Measurements from ENCODE around the gene XRCC3.
"Not testable (repeated sequence)": the region's sequence is repeated elsewhere in the genome, so short reads cannot be mapped to it uniquely, and the experiment has no call there.

Gene XRCC3

DNA sequence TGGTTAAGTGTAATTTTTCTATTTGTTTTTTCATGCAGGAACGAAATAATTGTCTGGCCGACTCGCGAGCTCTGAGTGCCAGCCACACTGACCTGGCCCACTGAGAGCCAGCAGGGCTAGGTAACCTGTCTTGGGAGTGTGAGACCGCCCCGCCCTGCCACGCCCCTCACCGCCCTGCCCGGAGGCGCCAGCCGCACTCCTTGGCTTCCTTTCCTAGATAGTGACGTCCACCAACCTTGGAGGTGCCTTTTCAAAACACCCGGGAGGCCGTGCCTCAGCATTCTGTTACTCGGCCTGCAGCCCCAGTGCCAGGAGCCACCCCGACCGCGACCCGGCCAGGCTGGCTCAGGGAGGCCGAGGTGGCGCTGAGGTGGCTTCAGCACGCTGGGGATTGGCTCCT is 21.7 kb downstream of the XRCC3 start:
- no peak for DNase-seq (ENCODE audit: low spot score)

DNA sequence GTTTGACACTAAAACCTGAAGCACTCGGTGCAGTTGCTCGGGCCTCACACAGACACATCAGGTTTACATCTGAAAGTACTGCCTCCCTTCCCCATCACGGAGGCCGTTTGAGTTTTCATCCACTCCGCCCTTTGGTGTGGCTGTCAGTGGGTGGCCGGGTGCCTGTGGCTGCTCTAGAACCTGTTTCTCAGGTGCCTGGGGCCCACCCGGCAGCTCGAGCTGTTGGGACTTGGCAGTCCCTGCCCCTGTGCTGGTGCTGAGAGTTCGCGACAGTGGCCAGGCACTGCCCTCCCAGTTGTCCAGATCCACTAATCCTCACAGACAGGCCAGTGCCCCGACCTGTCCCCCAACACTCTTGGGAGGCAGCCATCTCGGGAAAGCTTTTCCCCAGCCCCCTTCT is 22.4 kb downstream of the XRCC3 start:
- no peak for DNase-seq (ENCODE audit: low spot score)

DNA sequence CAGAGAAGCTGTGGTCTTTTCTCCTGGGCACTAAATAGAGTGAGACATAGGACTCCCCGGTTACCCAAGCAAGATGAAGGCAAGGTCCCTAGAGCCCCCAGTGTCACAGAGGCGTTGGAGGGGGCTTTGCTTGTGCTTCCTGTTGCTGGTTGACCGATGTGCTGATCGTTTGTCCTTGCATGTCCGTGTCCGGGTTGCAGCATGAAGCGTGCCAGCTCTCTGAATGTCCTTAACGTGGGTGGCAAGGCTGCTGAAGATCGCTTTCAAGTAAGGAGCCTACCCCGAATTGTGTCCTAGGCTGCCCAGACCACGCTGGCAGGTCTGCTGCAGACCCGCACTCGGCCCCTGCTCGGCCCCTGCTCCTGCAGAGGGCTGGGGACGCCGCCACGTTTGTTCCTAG is 23.1 kb downstream of the XRCC3 start:
- no peak for DNase-seq (ENCODE audit: low spot score)

DNA sequence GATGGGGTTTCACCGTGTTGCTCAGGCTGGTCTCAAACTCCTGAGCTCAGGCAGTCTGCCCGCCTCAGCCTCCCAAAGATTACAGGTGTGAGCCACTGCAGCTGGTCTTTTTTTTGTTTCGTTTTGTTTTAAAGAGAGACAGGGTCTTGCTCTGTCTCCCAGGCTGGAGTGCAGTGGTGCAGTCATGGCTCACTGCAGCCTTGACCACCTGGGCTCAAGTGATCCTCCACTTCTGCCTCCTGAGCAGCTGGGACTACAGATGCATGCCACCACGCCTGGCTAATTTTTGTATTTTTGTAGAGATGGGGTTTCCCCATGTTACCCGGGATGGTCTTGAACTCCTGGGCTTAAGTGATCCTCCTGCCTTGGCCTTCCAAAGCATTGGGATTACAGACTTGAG is 23.6 kb downstream of the XRCC3 start:
- DNase-seq (ENCODE audit: low spot score): not testable (repeated sequence)

DNA sequence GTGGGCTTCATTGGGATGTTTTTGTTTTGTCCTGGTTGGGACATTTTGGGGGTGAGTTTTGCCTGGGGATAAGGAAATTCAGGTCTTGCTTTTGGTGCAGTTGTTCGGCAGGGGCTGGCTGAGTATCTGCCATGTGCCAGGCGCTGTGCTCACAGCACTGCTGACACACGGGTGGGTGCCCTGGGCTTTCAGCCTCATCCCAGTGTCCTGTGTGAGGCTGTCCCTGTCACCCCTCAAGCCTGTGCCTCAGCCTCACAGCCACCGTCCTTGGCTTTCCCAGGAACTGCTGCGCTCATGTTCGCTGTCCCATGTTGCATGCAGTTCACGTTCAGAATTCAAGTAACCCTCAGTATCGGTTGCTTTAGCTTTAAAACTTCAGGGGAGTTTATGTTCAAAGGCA is 24.9 kb downstream of the XRCC3 start:
- no peak for DNase-seq (ENCODE audit: low spot score)

DNA sequence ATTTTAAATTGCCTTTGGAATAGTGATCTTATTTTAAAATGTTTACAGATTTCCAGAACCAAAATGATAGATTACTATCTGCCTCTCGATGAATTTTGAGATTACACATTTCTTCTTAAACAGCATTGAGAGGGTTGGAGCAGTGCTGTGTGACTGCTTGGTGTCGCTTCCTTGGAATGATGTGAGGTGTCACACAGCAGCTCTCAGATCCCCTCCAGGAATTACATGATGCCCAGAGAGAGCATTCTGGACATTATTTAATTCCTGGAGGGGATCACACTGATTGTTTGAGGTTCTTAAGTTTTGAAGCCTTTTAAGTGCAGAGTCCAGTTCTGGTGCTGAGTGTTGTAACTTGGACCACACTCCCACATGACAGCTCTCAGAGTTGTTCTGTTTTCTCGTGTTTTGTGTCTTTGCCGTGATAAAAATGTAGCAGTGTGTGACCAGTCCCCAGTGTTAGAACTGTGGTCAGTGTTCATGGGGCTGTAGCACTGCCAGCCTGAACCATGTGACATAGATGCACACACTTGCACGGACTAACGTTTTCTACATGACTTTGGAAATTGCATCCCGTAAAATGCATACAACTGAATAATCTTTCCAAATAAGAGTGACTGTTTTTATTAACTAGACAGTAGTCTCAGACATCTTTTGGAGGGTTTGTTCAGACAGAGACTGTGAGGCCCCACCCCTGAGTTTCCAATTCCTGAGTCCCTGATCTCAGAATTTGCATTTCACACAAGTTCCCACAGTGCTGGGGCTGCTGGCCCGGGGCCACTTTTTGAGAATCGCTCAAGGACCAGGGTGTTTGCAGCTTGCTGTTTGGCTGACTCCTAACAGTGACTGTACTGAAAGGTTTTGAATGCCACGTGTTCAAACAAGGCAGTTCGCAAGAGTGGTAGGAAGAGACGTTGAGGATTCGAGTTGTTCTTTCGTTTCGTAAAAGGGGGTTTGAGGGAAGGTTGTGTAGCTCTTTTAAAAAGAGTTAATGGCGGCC is 26.0 kb downstream of the XRCC3 start:
- DNase-seq (ENCODE audit: low spot score): no peak

DNA sequence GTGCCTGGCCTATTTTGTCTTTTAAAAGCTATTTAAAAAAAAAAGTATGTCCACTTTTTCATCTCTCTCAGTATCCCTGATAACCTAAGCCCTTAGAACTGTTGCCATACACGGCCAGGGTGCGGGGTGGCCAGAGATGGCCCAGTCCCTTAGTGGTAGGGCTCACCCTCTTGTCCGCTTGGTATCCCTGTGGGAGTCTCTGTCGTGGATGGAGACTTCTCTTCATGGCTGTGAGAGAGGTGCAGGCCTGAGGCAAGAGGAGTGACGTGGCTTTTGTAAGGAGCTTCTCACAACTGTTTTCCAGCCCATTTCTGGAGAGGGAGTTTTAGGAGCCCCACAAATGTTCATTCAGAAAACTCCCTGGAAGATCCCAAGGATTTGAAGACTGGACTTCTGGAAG is 26.8 kb downstream of the XRCC3 start:
- no peak for DNase-seq (ENCODE audit: low spot score)

DNA sequence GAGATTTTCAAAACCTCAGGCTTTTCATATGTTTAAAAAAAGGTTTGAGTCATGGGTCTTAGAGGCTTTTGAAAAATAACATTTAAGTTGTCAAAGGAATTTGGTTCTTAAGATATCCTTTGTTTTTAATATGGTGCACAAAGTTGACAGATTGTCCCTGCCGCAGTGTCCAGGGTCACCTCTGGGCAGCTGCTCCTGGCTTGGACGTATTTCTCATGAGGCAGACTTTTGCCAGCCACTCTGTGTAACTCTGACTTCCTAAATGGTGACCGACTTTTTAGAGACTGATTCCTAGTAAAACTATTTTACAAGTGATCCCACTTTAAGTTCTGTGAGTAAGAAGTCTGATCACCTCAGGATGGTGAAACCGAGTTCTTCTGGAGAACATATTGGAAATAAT is 27.5 kb downstream of the XRCC3 start:
- no peak for DNase-seq (ENCODE audit: low spot score)

DNA sequence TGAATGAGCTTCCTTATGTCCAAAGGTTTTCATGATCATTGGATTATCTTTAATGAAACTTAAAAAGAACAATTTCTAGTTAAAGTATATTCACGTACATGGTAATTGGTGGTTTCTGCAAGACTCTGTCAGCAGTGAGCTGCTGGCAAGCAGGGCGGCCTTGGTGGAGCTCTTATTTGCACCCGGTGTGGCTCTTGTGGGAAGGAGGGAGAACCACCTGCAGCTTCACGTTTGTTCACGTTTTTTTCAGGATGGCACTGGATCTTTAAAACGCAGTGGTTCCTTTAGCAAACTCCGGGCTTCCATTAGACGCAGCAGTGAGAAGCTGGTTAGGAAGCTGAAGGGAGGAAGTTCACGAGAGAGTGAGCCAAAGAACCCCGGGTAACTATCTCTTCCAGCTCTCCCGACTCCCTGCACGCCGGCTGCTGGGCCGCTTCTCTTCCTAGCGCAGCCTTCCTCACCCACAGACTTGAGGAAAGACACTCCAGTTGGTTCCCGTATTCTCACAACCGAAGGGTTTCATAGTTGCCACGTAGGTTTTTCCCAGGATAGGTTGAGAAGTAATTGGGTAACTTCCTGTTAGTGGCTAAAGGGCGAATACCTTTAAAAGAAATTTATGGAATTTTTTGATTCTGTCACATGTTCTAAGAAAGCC is 28.3 kb downstream of the XRCC3 start:
- DNase-seq (ENCODE audit: low spot score): no peak

DNA sequence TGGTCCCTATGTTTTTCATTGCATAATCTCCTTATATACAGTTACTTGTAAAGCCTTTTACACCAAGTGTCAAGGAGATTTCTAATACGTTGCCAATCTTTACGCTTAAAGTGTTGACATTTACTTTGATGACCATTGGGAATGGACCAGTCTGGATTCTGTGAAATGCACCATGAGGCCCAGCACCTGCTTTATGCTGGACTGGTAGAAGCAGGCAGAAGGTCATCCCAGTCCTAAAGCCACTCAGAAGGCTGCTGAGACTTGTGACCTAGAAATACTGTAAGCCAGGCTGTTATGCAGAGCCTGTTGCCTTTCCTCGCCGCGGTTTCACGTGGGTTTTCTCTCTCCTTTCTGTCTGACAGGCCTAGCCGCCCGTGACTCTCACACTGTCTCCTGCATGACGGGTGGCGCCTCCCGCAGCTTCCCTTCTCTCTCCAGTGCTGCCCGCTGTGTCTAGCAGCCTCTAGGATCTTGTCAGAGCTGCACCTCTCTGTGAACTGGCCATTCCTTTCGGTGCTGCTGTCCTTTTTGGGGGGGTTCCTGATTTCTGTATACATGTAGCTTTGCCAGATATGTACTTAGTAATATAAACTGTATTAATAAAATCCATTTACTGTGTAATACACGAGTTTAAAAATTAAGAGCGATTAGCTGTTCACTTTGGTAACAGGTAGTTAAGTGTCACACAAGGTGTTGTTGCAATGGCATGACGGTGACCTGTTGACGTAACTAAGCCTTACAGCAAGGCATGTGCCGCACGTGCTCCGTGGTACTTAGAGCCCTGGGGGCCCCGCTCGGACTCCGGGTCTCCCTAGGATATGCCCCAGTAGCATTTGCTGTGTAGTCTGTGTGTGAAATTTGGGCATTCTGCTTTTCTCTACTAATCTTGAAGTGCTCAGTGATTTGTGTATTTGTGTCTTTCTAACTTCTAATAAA is 29.7 kb downstream of the XRCC3 start:
- no peak for DNase-seq (ENCODE audit: low spot score)

DNA sequence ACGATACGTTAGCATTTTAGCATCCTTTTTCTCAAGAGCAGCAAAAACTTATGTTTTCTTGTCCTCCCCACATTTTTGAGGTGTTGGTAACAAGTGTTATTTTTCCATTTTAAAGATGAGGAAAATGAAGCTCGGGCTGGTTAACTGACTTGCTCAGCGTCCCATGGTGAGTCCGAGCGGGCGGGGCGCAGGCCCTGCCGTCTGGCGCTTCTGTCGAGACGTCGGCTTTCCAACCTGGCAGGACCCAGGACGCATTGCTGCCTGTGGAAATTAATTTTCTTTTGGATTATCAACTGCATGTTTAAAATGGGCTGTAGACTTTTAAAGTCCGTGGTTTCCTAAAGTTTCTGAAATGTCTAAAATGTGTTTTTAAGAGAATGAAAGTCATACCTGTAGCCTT is 30.4 kb downstream of the XRCC3 start:
- DNase-seq (ENCODE audit: low spot score): no peak

DNA sequence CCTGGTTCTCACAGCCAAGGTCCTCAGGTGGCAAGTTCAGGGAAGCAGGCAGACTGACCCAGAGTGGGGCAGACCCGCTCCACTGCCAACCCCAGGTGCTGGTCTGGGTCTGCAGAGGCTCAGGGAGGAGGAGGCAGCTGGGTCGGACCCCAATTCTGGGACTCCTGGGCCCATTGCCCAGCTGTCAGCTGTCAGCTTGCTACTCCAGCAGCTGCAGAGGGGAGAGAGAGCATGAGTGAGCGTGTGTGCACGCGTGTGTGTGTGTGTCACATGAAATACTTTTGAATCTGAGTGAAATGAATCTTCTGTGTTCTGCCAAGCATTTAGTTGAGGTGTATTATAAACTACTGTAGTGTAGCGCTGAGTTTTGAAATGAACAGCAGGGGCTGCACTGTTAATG is 30.8 kb downstream of the XRCC3 start:
- no peak for DNase-seq (ENCODE audit: low spot score)

DNA sequence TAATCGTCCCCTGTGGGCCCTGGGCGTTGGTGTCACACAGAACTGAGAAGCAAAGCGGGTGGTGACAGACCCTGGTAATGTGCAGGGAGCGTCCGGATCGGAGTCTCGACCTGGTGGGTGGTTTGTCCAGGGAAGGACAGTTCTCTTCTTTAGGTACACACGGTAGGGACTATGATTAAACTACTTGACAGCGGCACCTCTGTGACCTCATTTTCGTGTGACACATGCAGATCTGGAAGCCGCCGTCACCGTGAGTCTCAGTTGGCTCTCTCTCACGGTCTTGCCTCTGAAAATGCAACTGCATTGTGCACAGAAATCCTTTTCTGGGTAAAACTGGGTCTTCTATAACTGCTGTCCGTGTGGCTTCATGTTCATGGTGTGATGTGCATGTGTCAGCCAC is 32.1 kb downstream of the XRCC3 start:
- no peak for DNase-seq (ENCODE audit: low spot score)

DNA sequence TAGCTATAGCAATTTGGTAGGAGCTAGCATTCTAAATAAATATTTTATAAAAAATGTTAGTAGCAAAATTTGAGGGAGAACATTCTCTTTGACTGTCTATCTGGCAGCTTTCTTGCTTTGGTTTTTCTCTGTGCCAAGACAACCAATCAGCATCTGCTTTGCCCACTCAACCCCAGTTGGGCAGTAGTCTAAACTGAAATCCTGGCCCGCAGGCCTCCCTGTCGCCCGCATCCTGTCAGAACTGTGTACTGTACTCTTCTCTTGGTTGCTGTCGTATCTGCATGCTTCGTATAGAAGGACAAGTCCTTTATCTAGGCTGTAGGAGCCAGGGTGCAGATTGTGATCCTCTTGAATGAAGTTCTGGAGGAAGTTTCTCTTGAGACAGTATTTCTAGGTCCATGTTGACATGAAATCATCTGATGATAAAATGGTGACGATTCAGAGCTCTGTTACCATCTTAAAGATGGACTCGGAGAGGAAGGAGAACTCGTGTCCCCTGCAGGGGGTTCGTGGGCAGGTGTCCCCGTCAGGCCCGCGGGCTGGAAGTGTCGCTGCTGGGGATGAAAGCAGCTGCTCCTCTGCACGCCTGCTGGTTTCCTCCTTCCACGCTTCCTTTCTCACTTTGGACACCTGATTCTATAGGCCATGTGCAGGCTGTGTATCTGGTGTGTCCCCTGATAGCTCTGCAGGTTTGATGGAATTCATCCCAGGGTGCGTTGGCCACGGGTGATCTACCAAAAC is 34.6 kb downstream of the XRCC3 start:
- no peak for DNase-seq (ENCODE audit: low spot score)

DNA sequence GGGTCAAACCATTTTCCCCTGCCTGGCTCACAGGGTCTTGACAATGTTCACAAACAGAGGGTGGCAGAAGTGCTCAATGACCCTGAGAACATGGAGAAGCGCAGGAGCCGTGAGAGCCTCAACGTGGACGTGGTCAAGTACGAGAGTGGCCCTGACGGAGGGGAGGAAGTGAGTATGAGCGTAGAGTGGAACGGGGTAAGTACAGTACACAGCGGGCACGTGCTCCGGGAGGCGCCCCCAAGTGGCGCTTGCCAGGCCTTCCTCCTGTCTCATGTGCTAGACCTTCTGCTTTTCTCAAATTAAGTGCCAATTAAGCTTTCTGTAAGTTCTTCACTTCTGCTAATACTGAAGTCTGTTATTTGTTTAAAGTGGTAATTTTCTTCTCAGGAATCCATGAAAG is 35.9 kb downstream of the XRCC3 start:
- peak; percentile 46 for DNase-seq (ENCODE audit: low spot score)

DNA sequence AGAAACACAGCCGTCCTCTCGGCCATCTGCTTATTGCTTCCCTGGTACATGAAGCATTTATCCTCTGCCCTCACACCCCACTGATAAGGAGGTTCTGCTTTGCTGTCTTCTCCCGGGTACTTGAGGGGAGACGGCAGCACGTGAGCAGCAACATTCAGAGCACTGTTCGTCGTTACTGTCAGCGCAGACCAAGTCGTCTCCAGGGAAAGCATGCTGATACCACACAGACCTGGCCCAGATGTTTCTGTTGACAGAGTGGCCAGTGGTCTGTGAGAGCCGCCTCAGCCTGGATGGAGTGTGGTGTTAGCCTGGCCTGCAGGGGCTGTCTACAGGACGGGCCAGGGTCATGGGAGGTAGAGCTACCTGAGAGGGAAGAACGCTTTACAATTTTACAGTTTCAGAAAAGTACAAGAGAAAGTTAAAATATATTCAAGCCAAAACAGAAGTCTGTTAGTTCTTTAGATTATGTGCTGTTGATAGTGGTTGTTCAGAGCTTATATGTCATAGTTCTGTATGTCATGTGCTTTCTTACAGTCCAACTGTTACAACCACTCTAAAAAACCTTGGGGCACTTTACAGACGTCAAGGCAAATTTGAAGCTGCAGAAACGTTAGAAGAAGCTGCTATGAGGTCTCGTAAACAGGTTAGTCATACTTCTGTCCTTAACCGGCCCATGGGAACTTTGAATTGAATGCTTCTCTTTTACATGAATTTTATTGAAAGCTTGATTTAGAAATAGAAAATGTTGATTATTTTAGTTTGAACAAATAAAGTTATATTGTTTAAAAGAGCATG is 38.2 kb downstream of the XRCC3 start:
- DNase-seq (ENCODE audit: low spot score): no peak

DNA sequence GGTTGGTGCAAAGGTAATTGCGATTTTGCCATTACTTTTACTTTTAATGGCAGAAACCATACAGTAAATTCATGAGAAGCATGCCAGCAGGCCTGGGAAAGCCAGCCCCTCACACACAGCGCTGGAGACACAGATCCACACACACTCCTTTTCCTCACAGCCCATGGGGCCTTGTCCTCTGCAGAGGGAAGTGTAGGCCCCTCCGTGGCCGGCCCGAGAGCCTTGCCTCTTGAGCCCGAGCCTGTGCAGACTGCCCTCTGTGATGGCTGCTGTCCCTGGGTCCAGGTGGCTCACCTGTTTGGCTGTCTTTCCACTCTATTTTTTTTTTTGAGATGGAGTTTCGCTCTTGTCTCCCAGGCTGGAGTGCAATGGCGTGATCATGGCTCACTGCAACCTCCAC is 39.3 kb downstream of the XRCC3 start:
- DNase-seq (ENCODE audit: low spot score): no peak

DNA sequence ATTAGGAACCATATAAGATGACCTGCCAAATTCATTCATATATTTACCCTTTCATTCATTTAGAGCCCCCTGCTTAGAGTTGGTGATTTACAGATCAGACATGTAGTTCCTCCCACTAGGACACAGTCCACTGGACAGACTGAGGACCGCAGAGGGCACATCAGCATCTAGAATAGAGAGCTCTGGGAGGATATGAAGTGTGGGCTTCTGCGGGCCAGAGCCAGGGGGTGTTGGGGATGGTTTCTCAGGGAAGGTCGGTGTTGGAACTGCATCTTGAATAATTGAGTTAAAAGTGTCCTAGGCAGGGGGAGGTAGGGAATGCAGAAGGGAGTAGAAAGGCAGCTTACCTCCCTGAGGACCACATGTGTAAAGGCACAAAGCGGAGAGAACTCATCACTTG is 43.3 kb downstream of the XRCC3 start:
- DNase-seq (ENCODE audit: low spot score): no peak

DNA sequence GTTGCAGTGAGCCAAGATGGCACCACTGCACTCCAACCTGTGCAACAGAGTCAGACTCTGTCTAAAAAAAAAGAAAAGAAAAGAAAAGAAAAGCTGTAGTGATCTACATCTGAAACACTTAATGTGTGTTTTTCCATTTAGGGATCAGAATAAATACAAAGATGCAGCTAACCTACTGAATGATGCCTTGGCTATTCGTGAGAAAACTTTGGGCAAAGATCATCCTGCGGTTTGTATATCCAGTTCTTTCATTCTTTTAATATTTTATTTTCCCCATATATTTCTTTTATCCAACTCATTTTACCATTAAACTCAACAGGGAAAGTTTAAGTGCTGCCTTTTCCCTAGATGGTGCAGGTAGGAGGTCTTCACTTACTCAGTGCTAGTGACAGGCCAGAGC is 45.9 kb downstream of the XRCC3 start:
- DNase-seq (ENCODE audit: low spot score): no peak

DNA sequence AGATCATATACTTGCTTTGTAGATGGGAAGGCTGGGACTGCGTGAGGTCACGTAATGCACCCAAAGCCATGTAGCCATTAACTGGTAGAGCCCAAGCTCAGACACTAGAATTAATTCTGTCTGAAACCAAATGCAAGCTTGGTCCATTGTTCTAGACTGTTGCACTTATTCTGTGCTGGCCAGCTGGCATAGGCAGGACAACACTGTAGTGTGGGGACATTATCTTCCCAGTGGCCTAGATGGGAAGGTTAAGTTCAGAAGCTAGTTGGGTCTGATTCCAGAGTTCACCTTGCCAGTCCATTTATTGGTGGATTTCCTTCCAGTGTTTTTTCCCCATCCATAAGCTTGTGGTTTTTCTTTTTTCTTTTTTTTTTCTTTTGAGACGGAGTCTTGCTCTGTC is 47.1 kb downstream of the XRCC3 start:
- DNase-seq (ENCODE audit: low spot score): no peak

DNA sequence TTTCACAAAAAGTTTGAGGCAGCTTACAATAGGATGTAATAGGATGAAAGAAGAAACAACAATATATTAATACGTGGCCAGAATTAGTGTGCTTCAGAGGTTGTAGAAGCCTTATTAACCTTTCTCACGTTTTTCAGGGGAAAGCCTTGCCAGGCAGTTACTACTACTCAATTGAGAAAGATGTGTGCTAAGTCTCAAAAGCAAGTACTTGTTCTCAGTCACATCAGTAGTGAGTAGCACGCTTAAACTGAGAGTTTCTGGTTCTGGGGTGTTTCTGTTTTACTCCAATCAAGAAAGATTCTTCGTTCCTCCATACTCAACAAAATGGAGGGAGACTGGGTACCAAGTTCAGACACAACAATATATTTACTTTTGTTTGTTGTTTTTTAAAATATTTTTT is 47.6 kb downstream of the XRCC3 start:
- no peak for DNase-seq (ENCODE audit: low spot score)
